ENCODE measurements around the gene NDUFV3.
A peak's percentile ranks its signal among the peaks of the same experiment; 100 is the strongest.

The NDUFV3 gene

GRCh38 chr21:42848932-42849758 lies 44.0 kb upstream of the NDUFV3 start:
- DNase-seq (ENCODE audit: low read depth) = no peak
- no peak overlapping the region for H3K4me3 ChIP-seq (ENCODE audit: low read depth, low read length)
- TF ChIP-seq CTCF (IDR thresholded peaks at IDR 0.05; ENCODE audit: control insufficient read depth, extremely low read depth, insufficient read depth) = no peak

GRCh38 chr21:42849759-42850412 lies 43.2 kb upstream of the NDUFV3 start:
- DNase-seq (ENCODE audit: low read depth) = no peak
- no peak for TF ChIP-seq CTCF (IDR thresholded peaks at IDR 0.05; ENCODE audit: control insufficient read depth, extremely low read depth, insufficient read depth)
- H3K4me3 ChIP-seq (ENCODE audit: low read depth, low read length) = no peak overlapping the region

GRCh38 chr21:42850463-42850862 lies 42.6 kb upstream of the NDUFV3 start:
- TF ChIP-seq CTCF (IDR thresholded peaks at IDR 0.05; ENCODE audit: control insufficient read depth, extremely low read depth, insufficient read depth) = no peak
- DNase-seq (ENCODE audit: low read depth) = no peak
- no peak overlapping the region for H3K4me3 ChIP-seq (ENCODE audit: low read depth, low read length)

GRCh38 chr21:42850866-42851391 lies 42.2 kb upstream of the NDUFV3 start:
- peak; percentile 52 for TF ChIP-seq CTCF (IDR thresholded peaks at IDR 0.05; ENCODE audit: control insufficient read depth, extremely low read depth, insufficient read depth)
- DNase-seq (ENCODE audit: low read depth) = no peak
- no peak overlapping the region for H3K4me3 ChIP-seq (ENCODE audit: low read depth, low read length)

GRCh38 chr21:42851812-42852665 lies 41.1 kb upstream of the NDUFV3 start:
- no peak for TF ChIP-seq CTCF (IDR thresholded peaks at IDR 0.05; ENCODE audit: control insufficient read depth, extremely low read depth, insufficient read depth)
- no peak for DNase-seq (ENCODE audit: low read depth)
- H3K4me3 ChIP-seq (ENCODE audit: low read depth, low read length) = no peak overlapping the region

GRCh38 chr21:42852925-42853570 lies 40.1 kb upstream of the NDUFV3 start:
- no peak overlapping the region for H3K4me3 ChIP-seq (ENCODE audit: low read depth, low read length)
- TF ChIP-seq CTCF (IDR thresholded peaks at IDR 0.05; ENCODE audit: control insufficient read depth, extremely low read depth, insufficient read depth) = no peak
- no peak for DNase-seq (ENCODE audit: low read depth)

Data from LNCaP clone FGC (cell line).